ENCODE results near the gene AUNIP.

GRCh38 chr1:25867210-25867991, 8.1 kb upstream of the AUNIP start:
- TF ChIP-seq CTCF (conservative IDR thresholded peaks at IDR 0.05), result no peak
- TF ChIP-seq EZH2 (IDR thresholded peaks at IDR 0.05; ENCODE audit: low read depth), result no peak

All from PC-9 (cell line).